H9 (cell line): ENCODE measurements around the gene TBL1X. TPM values are rescaled to one million over a fixed set of nuclear protein-coding genes. Genes with fewer than 3 reads are reported as not detected.

ENCODE experiments used
- DNase-seq: peaks from one replicate; pipeline ENCODE4 v3.0.0-alpha.2; 2017
- H2AFZ ChIP-seq: one replicate; pipeline ENCODE4 v1.6.1; 2013; ENCODE audit warnings: mild to moderate bottlenecking, low read length, control low read depth, moderate library complexity
- H2AK5ac ChIP-seq: 2 replicates; pipeline ENCODE4 v1.6.1; 2013; ENCODE audit warnings: low read length, control low read depth, mixed read lengths; ENCODE audit not compliant: insufficient read length
- H2BK120ac ChIP-seq: one replicate; pipeline ENCODE4 v1.6.1; 2013; ENCODE audit warnings: low read depth, mild to moderate bottlenecking, low read length, control low read depth, inconsistent platforms; ENCODE audit not compliant: poor library complexity, severe bottlenecking
- H2BK12ac ChIP-seq: 2 replicates; pipeline ENCODE4 v1.6.1; 2013; ENCODE audit warnings: low read length, control low read depth, mixed read lengths, low read depth; ENCODE audit not compliant: insufficient read length
- H2BK15ac ChIP-seq: 2 replicates; pipeline ENCODE4 v1.6.1; 2013; ENCODE audit warnings: low read depth, low read length, control low read depth
- H2BK20ac ChIP-seq: one replicate; pipeline ENCODE4 v1.6.1; 2013; ENCODE audit warnings: low read depth, mild to moderate bottlenecking, low read length, control low read depth, inconsistent platforms; ENCODE audit not compliant: poor library complexity, severe bottlenecking
- H2BK5ac ChIP-seq: 2 replicates; pipeline ENCODE4 v1.6.1; 2013; ENCODE audit warnings: low read length, control low read depth, mixed read lengths; ENCODE audit not compliant: insufficient read length
- H3K14ac ChIP-seq: 2 replicates; pipeline ENCODE4 v1.6.1; 2013; ENCODE audit warnings: low read length, control low read depth; ENCODE audit not compliant: insufficient read depth
- H3K18ac ChIP-seq: 2 replicates; pipeline ENCODE4 v1.6.1; 2013; ENCODE audit warnings: low read depth, mild to moderate bottlenecking, mixed read lengths, low read length, control low read depth; ENCODE audit not compliant: insufficient read length
- H3K23ac ChIP-seq: 2 replicates; pipeline ENCODE4 v1.6.1; 2013; ENCODE audit warnings: low read length, control low read depth, mixed read lengths, low read depth; ENCODE audit not compliant: insufficient read length
- H3K23me2 ChIP-seq: 2 replicates; pipeline ENCODE4 v1.6.1; 2013; ENCODE audit warnings: low read depth, mild to moderate bottlenecking, mixed read lengths, low read length, control low read depth; ENCODE audit not compliant: insufficient read length, poor library complexity, severe bottlenecking
- H3K27ac ChIP-seq: 2 replicates; pipeline ENCODE4 v1.5.1; 2013; ENCODE audit warnings: low read length, control low read depth, mixed read lengths, low read depth; ENCODE audit not compliant: insufficient read length
- H3K27me3 ChIP-seq: 2 replicates; pipeline ENCODE4 v1.6.1; 2013; ENCODE audit warnings: low read length, control low read depth, inconsistent platforms; ENCODE audit not compliant: insufficient read depth
- H3K4ac ChIP-seq: 2 replicates; pipeline ENCODE4 v1.6.1; 2013; ENCODE audit warnings: low read depth, mild to moderate bottlenecking, control low read depth, inconsistent platforms, low read length, moderate library complexity
- H3K4me1 ChIP-seq: 2 replicates; pipeline ENCODE4 v1.6.1; 2013; ENCODE audit warnings: low read length, control low read depth, inconsistent platforms; ENCODE audit not compliant: insufficient read depth
- H3K4me2 ChIP-seq: 2 replicates; pipeline ENCODE4 v1.6.1; 2013; ENCODE audit warnings: low read length, control low read depth, mixed read lengths; ENCODE audit not compliant: insufficient read length, insufficient read depth
- H3K56ac ChIP-seq: 2 replicates; pipeline ENCODE4 v1.6.1; 2013; ENCODE audit warnings: low read depth, mild to moderate bottlenecking, mixed read lengths, low read length, control low read depth; ENCODE audit not compliant: insufficient read length
- H3K79me1 ChIP-seq: 2 replicates; pipeline ENCODE4 v1.6.1; 2013; ENCODE audit warnings: low read depth, mild to moderate bottlenecking, moderate library complexity, low read length, control low read depth, inconsistent platforms; ENCODE audit not compliant: insufficient read depth, poor library complexity, severe bottlenecking
- H3K79me2 ChIP-seq: 2 replicates; pipeline ENCODE4 v1.6.1; 2013; ENCODE audit warnings: low read length, control low read depth, inconsistent platforms; ENCODE audit not compliant: insufficient read depth
- H3K9ac ChIP-seq: 2 replicates; pipeline ENCODE4 v1.6.1; 2013; ENCODE audit warnings: low read length, control low read depth, mixed read lengths; ENCODE audit not compliant: insufficient read length; ENCODE audit errors: extremely low read depth
- H3K9me3 ChIP-seq: one replicate; pipeline ENCODE4 v1.6.1; 2013; ENCODE audit warnings: low read depth, low read length, inconsistent platforms; ENCODE audit not compliant: control insufficient read depth
- H3T11ph ChIP-seq: one replicate; pipeline ENCODE4 v1.6.1; 2013; ENCODE audit warnings: mild to moderate bottlenecking, low read length, control low read depth, inconsistent platforms
- H4K20me1 ChIP-seq: one replicate; pipeline ENCODE4 v1.6.1; 2013; ENCODE audit not compliant: control insufficient read depth, insufficient read length, insufficient read depth
- H4K5ac ChIP-seq: 2 replicates; pipeline ENCODE4 v1.6.1; 2013; ENCODE audit warnings: low read depth, mild to moderate bottlenecking, mixed read lengths, low read length, control low read depth; ENCODE audit not compliant: insufficient read length
- H4K8ac ChIP-seq: replicated peaks from 2 replicates; pipeline ENCODE4 v1.6.1; 2013; ENCODE audit warnings: low read length, control low read depth, mixed read lengths, low read depth; ENCODE audit not compliant: insufficient read length
- H4K91ac ChIP-seq: 2 replicates; pipeline ENCODE4 v1.6.1; 2013; ENCODE audit warnings: low read depth, mild to moderate bottlenecking, moderate library complexity, mixed read lengths, low read length, control low read depth; ENCODE audit not compliant: insufficient read length
- H3K27ac Mint-ChIP-seq, 3 experiments: 2 replicates in 2 of 3; 3 replicates in 1 of 3; pipeline ENCODE4 v1.8.0; 2020 to 2021; ENCODE audit warnings: mixed read lengths in 3 of 3, mild to moderate bottlenecking in 1 of 3, moderate library complexity in 1 of 3
- H3K27me3 Mint-ChIP-seq: 2 replicates; pipeline ENCODE4 v1.8.0; 2021; ENCODE audit warnings: low read depth, mild to moderate bottlenecking, moderate library complexity, mixed read lengths
- H3K36me3 Mint-ChIP-seq, 3 experiments: 2 replicates in 2 of 3; 3 replicates in 1 of 3; pipeline ENCODE4 v1.8.0; 2020 to 2021; ENCODE audit warnings: low read depth in 3 of 3, mixed read lengths in 3 of 3; ENCODE audit not compliant: insufficient read depth in 1 of 3
- H3K4me1 Mint-ChIP-seq, 2 experiments: 2 replicates each; pipeline ENCODE4 v1.8.0; 2020; ENCODE audit warnings: mixed read lengths in 2 of 2
- H3K4me3 Mint-ChIP-seq, 2 experiments: 2 replicates in 1 of 2; 3 replicates in 1 of 2; pipeline ENCODE4 v1.8.0; 2020 to 2021; ENCODE audit warnings: mild to moderate bottlenecking in 2 of 2, mixed read lengths in 2 of 2, moderate library complexity in 1 of 2
- H3K9me3 Mint-ChIP-seq, 2 experiments: 2 replicates in 1 of 2; 3 replicates in 1 of 2; pipeline ENCODE4 v1.8.0; 2020; ENCODE audit warnings: mild to moderate bottlenecking in 2 of 2, mixed read lengths in 2 of 2, moderate library complexity in 1 of 2
- total RNA-seq: library from RNA; stranded (reverse); gene quantifications from 2 replicates; pipeline ENCODE4 v1.2.1, GENCODE V29; 2021
- TF ChIP-seq, protein P1 (sequence below): fragments of 200-600 bp; sonication (generic); conservative IDR thresholded peaks from 3 replicates; pipeline ENCODE4 v1.8.0; 2021; ENCODE audit warnings: antibody characterized with exemption, mild to moderate bottlenecking

The TBL1X gene
- total RNA-seq, 1 experiment from 2014 or later, result 24.1 TPM

DNA sequence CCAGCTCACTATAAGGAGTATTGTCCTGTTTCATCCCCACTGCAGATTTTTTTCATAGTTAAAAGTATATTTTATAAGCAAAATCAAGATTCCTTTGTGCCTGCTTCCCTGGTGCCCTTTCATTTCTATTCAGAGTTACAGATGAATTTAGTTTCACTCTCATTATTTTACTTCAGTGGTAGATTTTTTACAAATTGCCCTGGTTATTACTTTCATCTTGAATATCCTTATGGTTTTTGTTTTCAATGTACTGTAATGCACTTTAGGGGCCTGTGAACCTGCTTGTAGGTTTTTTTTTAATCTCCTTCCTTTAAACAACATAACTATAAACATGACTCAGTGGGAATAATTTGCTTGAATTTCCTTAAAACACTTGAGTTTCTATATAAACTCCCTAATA, 174.0 kb downstream of the TBL1X start:
- Histone ChIP-seq H2BK5ac (no peak overlapping the region), H3K79me2 (no peaks in the 10 kb centered on the region), H3K4me2 (no peak overlapping the region), H3K27me3 (no peaks in the 10 kb centered on the region), H3K9ac (no peak overlapping the region), H3K27ac (no peak overlapping the region), H3K23ac (no peak overlapping the region), H2BK12ac (no peak overlapping the region), H3T11ph (no peak overlapping the region), H4K8ac (no peak overlapping the region), H4K91ac (no peak overlapping the region), H2BK15ac (no peak overlapping the region), H3K4ac (no peak overlapping the region), H2AFZ (no peak overlapping the region), H2BK120ac (no peak overlapping the region), H2BK20ac (no peak overlapping the region), H3K23me2 (no peaks in the 10 kb centered on the region), H4K5ac (no peak overlapping the region), H3K14ac (no peak overlapping the region), H3K4me1 (peaks cover 6% of the 10 kb centered on the region; the same call in 1 of the 2 replicates), H3K56ac (no peak overlapping the region), H3K9me3 (no peaks in the 10 kb centered on the region), H2AK5ac (no peak overlapping the region), H4K20me1 (no peaks in the 10 kb centered on the region), H3K18ac (no peak overlapping the region), H3K79me1 (no peaks in the 10 kb centered on the region)
- no peak for DNase-seq
- no peaks in the 10 kb centered on the region for H3K27me3 Mint-ChIP-seq
- no peak overlapping the region; a peak in 1 of 7 replicates for H3K27ac Mint-ChIP-seq
- peaks cover 2 to 41% of the 10 kb centered on the region in 2 experiments; a peak in 2 of 5 replicates for H3K9me3 Mint-ChIP-seq
- TF ChIP-seq, protein P1, sequence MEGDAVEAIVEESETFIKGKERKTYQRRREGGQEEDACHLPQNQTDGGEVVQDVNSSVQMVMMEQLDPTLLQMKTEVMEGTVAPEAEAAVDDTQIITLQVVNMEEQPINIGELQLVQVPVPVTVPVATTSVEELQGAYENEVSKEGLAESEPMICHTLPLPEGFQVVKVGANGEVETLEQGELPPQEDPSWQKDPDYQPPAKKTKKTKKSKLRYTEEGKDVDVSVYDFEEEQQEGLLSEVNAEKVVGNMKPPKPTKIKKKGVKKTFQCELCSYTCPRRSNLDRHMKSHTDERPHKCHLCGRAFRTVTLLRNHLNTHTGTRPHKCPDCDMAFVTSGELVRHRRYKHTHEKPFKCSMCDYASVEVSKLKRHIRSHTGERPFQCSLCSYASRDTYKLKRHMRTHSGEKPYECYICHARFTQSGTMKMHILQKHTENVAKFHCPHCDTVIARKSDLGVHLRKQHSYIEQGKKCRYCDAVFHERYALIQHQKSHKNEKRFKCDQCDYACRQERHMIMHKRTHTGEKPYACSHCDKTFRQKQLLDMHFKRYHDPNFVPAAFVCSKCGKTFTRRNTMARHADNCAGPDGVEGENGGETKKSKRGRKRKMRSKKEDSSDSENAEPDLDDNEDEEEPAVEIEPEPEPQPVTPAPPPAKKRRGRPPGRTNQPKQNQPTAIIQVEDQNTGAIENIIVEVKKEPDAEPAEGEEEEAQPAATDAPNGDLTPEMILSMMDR, result no peak
- peaks cover 0 to 1% (median 0%) of the 10 kb centered on the region in 3 experiments; a peak in 2 of 7 replicates for H3K36me3 Mint-ChIP-seq
- no peak overlapping the region for H3K4me3 Mint-ChIP-seq
- peaks cover 11 to 16% of the 10 kb centered on the region in 2 experiments for H3K4me1 Mint-ChIP-seq
